Subcutaneous abdominal adipose tissue (tissue), 5 donors: ENCODE data around the gene HACD3.
A peak's percentile ranks its signal among the peaks of the same experiment; 100 is the strongest.

Experiments
- H3K27ac ChIP-seq: one replicate; pipeline ENCODE4 v1.7.0; 2013; ENCODE audit warnings: low read depth, mild to moderate bottlenecking, inconsistent platforms, low read length, moderate library complexity
- H3K27me3 ChIP-seq, 5 donors: one replicate each; pipeline ENCODE4 v1.7.0; 2013; ENCODE audit warnings: low read length in 5 of 5, inconsistent platforms in 1 of 5; ENCODE audit not compliant: control insufficient read depth in 5 of 5, insufficient read depth in 4 of 5
- H3K36me3 ChIP-seq, 5 donors: one replicate each; pipeline ENCODE4 v1.7.0; 2013; ENCODE audit warnings: low read length in 5 of 5; ENCODE audit not compliant: control insufficient read depth in 5 of 5, insufficient read depth in 5 of 5
- H3K4me1 ChIP-seq, 5 donors: one replicate each; pipeline ENCODE4 v1.7.0; 2013; ENCODE audit warnings: low read length in 5 of 5, mild to moderate bottlenecking in 3 of 5, moderate library complexity in 1 of 5; ENCODE audit not compliant: control insufficient read depth in 5 of 5, insufficient read depth in 5 of 5
- H3K4me3 ChIP-seq, 5 donors: one replicate each; pipeline ENCODE4 v1.7.0; 2013; ENCODE audit warnings: low read length in 5 of 5, low read depth in 1 of 5
- H3K9ac ChIP-seq, 5 donors: one replicate each; pipeline ENCODE4 v1.7.0; 2013; ENCODE audit warnings: low read length in 5 of 5, mild to moderate bottlenecking in 4 of 5, moderate library complexity in 3 of 5
- H3K9me3 ChIP-seq, 5 donors: one replicate each; pipeline ENCODE4 v1.7.0; 2013; ENCODE audit warnings: low read length in 5 of 5; ENCODE audit not compliant: control insufficient read depth in 5 of 5
- donor health status: healthy.
- donor health status: healthy.
- donor health status: healthy.
- donor health status: healthy.
- donor health status: healthy.

HACD3 gene

GRCh38 chr15:65530318-65531111, at the start of gene HACD3:
Gene HACD3, plus strand, starts transcription at chr15:65530463. Its CDS starts 169 bp downstream, at chr15:65530632.
- Histone ChIP-seq H3K27ac (no peak within 1 kb of the TSS), H3K4me1 (peaks cover 2 to 35% (median 25%) of the 10 kb centered on the region in 5 donors), H3K4me3 (peak within 1 kb of the TSS; percentile 81 to 90 (median 84)), H3K36me3 (no peaks in the 10 kb centered on the region), H3K9ac (peak within 1 kb of the TSS; percentile 72 to 89 (median 80)), H3K27me3 (no peaks in the 10 kb centered on the region), H3K9me3 (no peaks in the 10 kb centered on the region)

- Histone ChIP-seq H3K9me3 (no peaks in the 10 kb centered on the region), H3K36me3 (peaks cover 26 to 74% (median 56%) of the 10 kb centered on the region in 5 donors), H3K4me1 (no peaks in the 10 kb centered on the region), H3K27me3 (no peaks in the 10 kb centered on the region), H3K9ac (no peak overlapping the region), H3K4me3 (no peak overlapping the region), H3K27ac (no peak overlapping the region)
Measured at GRCh38 chr15:65484876-65485275, 45.4 kb upstream of the HACD3 start.

- H3K4me3 ChIP-seq: no peak overlapping the region
- no peak overlapping the region for H3K9ac ChIP-seq
- H3K27me3 ChIP-seq: no peaks in the 10 kb centered on the region
- H3K4me1 ChIP-seq: no peaks in the 10 kb centered on the region
- H3K27ac ChIP-seq: no peak overlapping the region
- H3K36me3 ChIP-seq: peaks cover 28 to 67% (median 41%) of the 10 kb centered on the region in 5 donors
- no peaks in the 10 kb centered on the region for H3K9me3 ChIP-seq
Measured at GRCh38 chr15:65494076-65494475, 36.2 kb upstream of the HACD3 start.

GRCh38 chr15:65509321-65509720, 20.9 kb upstream of the HACD3 start:
- Histone ChIP-seq H3K27ac (no peak overlapping the region), H3K4me1 (peaks cover 6 to 27% (median 16%) of the 10 kb centered on the region in 5 donors), H3K9me3 (no peaks in the 10 kb centered on the region), H3K36me3 (peaks cover 11 to 37% (median 30%) of the 10 kb centered on the region in 5 donors), H3K4me3 (no peak overlapping the region), H3K9ac (no peak overlapping the region), H3K27me3 (no peaks in the 10 kb centered on the region)

GRCh38 chr15:65512189-65512588, 18.1 kb upstream of the HACD3 start:
- Histone ChIP-seq H3K9ac (peak overlapping the region; percentile 25 to 84 (median 56)), H3K27ac (peak overlapping the region; percentile 85), H3K4me3 (peak overlapping the region in 4 of 5 donors; percentile 6 to 42 (median 24)), H3K27me3 (no peaks in the 10 kb centered on the region), H3K9me3 (no peaks in the 10 kb centered on the region), H3K36me3 (peaks cover 11 to 21% (median 19%) of the 10 kb centered on the region in 5 donors), H3K4me1 (peaks cover 9 to 48% (median 38%) of the 10 kb centered on the region in 5 donors)

- Histone ChIP-seq H3K4me1 (peaks cover 9 to 50% (median 39%) of the 10 kb centered on the region in 5 donors), H3K36me3 (peaks cover 11 to 21% (median 17%) of the 10 kb centered on the region in 5 donors), H3K9ac (peak overlapping the region; percentile 25 to 84 (median 56)), H3K27me3 (no peaks in the 10 kb centered on the region), H3K9me3 (no peaks in the 10 kb centered on the region), H3K4me3 (peak overlapping the region in 4 of 5 donors; percentile 6 to 42 (median 24)), H3K27ac (peak overlapping the region; percentile 85)
Measured at GRCh38 chr15:65512807-65513416, 17.4 kb upstream of the HACD3 start.

- H3K4me3 ChIP-seq: peak within 1 kb of the TSS; percentile 95 to 100 (median 99)
- H3K9me3 ChIP-seq: no peaks in the 10 kb centered on the region
- H3K4me1 ChIP-seq: peaks cover 9 to 42% (median 37%) of the 10 kb centered on the region in 5 donors
- H3K27me3 ChIP-seq: no peaks in the 10 kb centered on the region
- H3K9ac ChIP-seq: peak within 1 kb of the TSS; percentile 98 to 100 (median 100)
- peaks cover 0 to 4% (median 0%) of the 10 kb centered on the region in 5 donors for H3K36me3 ChIP-seq
- H3K27ac ChIP-seq: peak within 1 kb of the TSS; percentile 93
Measured at GRCh38 chr15:65516997-65517865, 13.0 kb upstream of the HACD3 start, which contains the start of gene DPP8. Gene DPP8, minus strand, starts transcription at chr15:65517689. Its CDS starts 5,136 bp downstream, at chr15:65512553.

- Histone ChIP-seq H3K36me3 (peaks cover 0 to 4% (median 0%) of the 10 kb centered on the region in 5 donors), H3K4me3 (peak overlapping the region in 4 of 5 donors; percentile 95 to 100 (median 98)), H3K27me3 (no peaks in the 10 kb centered on the region), H3K4me1 (peaks cover 3 to 36% (median 31%) of the 10 kb centered on the region in 5 donors), H3K9me3 (no peaks in the 10 kb centered on the region), H3K27ac (peak overlapping the region; percentile 93), H3K9ac (peak overlapping the region in 1 of 5 donors; percentile 100)
Measured at GRCh38 chr15:65517866-65518207, 12.4 kb upstream of the HACD3 start.

- no peak overlapping the region for H3K9ac ChIP-seq
- H3K4me1 ChIP-seq: peaks cover 3 to 28% (median 24%) of the 10 kb centered on the region in 5 donors
- no peak overlapping the region for H3K27ac ChIP-seq
- H3K27me3 ChIP-seq: no peaks in the 10 kb centered on the region
- H3K4me3 ChIP-seq: no peak overlapping the region
- no peaks in the 10 kb centered on the region for H3K9me3 ChIP-seq
- H3K36me3 ChIP-seq: peaks cover 0 to 4% (median 0%) of the 10 kb centered on the region in 5 donors
Measured at GRCh38 chr15:65518633-65519285, 11.5 kb upstream of the HACD3 start.
